ENCODE results near the gene DCAF8.

- TF ChIP-seq, protein P1, sequence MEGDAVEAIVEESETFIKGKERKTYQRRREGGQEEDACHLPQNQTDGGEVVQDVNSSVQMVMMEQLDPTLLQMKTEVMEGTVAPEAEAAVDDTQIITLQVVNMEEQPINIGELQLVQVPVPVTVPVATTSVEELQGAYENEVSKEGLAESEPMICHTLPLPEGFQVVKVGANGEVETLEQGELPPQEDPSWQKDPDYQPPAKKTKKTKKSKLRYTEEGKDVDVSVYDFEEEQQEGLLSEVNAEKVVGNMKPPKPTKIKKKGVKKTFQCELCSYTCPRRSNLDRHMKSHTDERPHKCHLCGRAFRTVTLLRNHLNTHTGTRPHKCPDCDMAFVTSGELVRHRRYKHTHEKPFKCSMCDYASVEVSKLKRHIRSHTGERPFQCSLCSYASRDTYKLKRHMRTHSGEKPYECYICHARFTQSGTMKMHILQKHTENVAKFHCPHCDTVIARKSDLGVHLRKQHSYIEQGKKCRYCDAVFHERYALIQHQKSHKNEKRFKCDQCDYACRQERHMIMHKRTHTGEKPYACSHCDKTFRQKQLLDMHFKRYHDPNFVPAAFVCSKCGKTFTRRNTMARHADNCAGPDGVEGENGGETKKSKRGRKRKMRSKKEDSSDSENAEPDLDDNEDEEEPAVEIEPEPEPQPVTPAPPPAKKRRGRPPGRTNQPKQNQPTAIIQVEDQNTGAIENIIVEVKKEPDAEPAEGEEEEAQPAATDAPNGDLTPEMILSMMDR (IDR thresholded peaks at IDR 0.05; ENCODE audit: low read depth, low read length): no peak
- no peak for TF ChIP-seq POLR2A (IDR thresholded peaks at IDR 0.05; ENCODE audit: extremely low read depth, insufficient read length)
- TF ChIP-seq MAX (IDR thresholded peaks at IDR 0.05; ENCODE audit: low read depth, low read length): no peak
- no peak for TF ChIP-seq MYC (IDR thresholded peaks at IDR 0.05; ENCODE audit: low read depth, low read length)
Observed at GRCh38 chr1:160256396-160257046, 5.8 kb downstream of the DCAF8 start.

All from NB4 (cell line).